ENCODE data around the gene KIF12.

The KIF12 gene

DNA sequence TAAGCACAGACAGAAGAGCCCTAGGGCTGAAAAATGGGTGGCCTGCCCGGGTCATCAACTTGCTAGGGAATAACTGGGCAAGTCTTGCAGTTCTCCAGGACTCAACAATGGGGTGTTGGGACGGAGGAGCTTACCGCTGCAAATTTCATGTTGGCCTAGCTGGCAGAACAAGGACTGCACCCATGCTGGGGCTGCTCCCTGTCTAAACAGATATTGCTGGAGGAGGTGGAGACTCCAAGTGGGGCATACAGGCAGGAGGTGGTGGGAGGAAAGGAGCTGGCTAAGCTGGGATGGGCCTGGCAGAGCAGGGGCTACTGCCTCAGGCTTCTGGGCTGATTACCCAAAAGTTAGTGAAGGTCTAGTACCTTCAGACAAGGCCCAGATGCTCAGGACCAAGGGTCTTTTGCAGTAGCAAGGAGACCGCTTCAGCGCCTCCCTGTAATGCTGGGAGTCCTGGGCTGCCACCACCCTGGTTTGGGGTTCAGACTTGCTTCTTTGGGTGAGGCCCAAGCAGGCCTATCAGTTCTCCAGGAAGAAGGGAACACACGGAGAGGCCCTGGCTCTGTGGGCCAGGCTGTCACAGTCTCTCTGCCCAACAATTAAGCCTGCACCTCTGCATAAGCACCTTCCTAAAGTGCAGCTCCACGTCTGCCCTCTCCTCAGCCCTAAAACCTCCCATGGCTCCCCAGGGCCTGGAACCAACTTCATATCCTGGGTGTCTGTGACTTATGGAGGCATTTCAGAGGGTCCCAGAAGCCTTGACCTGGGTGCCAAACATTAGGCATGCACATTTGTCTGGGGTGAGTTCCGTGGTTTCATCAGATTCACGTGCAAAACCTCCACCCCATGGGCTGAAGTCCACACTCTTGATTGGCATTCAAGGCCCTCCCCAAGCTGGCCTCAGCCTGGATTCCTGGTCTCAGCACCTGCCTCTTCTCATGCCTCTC is 24.2 kb upstream of the KIF12 start:
- no peak for DNase-seq

DNA sequence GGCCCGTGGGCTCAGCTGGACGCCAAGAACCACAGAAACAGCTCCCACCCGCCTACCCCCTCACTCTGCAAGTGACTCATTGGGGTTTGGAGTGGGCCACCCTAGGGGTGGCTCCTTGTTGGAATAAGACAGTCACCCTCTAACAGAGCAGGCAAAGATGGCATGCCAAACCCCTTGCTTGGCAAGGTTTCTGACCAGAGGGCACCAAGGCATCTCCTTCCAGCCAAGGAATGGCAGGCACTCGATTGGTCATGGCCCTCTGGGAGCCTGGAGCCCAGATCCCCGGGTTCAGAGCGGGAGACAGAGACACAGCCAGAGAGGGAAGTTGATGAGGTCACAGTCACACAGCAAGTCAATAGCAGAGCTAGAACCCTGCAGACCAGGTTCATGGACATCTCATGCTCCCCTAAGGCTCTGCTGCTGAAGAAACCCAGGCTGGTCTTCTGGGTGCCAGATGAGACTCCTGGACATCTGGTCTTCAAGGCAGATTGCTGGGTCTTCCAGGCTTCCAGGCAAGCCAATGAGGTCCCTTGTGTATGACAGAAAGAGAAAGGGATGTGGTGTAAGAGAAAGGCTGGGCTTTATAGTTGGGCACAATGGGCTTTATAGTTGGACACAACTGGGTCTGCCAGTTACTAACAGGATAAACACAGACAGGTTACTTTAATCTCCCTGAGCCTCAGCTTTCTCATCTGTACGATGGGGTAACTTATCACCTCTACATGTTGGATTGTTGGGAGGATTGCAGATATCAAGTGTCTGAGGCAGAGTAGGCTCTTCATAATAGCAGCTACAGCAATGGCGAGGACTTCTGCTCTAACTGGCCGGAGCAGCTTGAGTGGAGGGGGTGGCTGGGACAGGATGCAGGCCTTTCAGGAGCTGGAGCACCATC is 23.3 kb upstream of the KIF12 start:
- no peak for DNase-seq

DNA sequence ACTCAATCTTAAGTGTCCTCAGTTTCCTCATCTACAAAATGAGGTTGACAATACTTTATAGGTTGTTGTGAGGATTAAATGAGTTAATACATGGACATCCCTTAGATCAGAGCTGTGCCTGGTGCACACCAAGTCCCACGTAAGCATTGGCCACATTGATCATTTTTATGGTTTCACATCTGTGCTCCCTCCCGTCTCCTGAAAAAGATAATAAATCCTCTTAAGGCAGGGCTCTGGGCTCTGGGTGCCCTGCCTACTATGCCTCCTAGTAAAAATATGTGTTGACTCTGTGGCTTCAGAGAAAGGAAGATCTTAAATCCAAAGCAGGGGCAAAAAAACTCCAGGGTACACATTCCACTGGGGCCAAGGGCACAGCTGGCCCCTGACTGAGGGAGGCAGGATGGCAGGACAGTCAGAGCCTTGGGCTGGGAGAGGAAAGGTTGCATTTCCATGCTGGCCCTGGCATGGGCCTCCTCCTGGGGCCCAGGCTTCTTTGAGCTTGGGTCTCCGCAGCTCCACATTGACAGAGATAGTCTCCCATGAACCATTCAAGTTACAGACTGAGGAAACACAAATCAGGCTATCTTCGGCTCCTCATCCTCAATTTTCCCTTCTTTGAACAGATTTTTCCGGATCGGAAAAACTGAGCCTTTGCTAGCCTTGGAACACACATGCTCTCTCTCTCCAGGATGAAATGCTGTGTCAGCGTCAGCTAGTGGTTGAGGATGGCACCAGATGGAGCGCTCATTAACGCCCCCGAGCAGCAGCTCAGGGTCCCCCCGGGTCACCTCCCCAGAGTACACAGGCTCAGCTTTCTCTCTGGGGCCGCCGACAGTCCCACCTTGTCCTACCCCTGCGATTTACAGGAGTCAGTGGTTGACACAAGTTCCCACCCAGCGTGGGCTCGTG is 22.4 kb upstream of the KIF12 start:
- no peak for DNase-seq

DNA sequence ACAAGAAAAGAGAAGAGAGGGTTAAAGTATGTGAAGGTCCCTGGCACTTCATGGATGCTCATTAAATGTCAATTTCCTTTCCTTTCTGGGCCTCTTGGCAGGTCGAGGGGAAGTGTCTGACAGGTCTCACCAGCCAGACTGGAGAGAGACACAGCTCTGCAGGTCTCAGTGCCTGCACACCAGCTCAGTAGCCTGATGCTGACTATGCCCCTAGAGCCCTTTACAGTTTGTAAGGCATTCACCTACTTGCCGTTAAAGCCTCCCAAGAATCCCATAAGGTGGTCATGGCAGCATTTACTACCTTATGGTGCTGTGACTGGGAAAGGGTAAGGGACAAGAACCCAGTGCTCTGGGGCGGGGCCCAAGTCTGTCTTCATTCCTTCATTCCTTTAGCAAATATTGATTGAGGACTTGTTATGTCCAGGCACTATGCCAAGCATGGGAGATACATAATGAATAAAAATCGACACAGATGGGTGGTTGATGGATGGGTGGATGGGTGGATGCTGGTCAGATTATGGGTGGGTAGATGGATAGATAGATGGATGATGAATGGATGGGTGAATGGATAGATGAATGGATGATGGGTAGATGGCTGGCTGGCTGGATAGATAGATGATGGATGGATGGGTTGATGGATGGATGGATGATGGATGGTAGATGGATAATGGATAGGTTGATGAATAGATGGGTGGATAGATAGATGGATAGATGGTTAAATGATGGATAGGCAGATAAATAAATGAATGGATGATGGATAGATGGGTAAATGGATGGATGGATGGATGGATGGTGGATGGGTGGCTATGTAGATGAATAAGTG is 21.3 kb upstream of the KIF12 start:
- DNase-seq = no peak

DNA sequence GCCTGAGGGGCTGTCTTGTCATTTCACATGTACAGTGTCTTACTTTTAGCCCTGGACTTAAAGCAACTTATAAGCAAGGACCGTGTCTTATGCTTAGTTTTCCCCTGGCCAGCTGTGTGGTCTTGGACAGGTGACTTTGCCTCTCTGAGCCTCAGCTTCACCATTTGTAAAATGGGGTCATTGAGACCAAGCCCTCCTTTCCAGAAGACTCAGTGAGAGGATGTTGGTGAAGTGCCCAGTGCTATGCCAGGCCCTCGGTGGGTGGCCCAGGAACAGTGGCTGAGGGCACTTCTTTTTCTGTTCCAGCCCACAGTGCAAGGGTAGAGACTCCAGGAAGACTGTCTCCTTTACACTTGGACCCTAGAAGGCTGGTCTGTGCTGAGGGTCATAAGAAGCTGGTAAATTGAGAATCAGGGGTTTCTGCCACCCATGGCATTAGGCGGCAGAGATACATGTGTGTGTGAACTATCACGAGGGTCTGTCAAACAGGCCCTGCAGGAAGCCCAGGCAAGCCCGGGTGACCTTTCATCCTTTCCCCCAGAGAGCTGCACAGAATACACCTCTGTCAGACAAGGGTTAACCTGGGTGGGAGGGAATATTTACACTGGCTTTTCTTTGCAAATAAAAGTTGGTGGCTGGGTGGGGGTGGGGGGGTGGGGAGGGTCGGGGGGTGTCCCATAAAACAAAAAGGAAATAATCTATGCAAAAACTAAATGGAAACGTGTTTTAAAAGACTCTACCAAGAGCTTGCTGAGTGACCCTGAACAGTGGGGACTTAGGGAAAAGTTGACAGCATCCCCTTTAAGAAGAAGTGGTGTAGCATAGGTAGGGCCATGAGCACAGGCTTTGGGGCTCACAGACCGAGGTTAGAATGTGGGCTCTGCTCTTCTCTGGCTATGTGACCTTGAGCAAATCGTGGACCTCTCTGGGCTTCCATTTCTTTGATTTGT is 20.4 kb upstream of the KIF12 start:
- DNase-seq = no peak

DNA sequence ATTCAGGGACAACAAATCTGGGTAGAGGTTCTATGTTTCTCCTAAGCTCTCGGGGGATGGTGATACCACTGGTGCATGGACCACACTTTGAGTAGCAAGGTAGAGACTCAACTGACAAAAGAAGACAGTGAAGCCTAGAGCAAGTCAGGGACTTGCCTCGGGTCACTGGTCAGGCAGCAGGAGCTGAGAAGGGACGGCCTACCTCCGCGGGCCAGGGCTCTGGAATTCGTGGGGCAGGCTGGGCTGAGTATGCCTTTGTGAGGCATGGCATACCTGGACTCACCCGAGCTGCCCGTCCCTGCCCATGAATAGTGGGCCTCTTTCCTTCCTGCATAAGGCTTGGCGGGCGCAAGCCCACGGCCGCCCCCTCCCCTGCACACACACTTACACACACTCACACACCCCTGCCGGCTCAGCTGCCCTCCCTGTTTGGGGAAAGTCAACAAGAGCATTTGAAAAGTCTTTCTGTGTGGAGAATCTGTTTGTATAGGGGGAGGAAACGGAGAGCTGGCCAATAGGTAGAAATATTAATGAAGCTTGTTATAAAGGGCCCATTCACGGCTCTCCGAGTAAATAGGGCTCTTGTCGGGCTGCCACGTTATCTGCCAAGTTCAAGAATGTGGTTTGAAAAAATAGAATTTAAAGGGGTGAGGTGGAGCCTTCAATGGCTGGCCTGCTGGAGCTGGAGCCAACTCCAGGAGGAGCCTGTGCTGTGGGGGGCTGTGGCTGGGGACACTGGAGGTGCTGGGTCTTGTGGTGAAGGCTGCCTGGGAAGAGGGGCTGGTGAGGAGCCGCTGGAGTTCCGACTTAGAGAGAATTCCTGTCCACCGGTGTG is 19.1 kb upstream of the KIF12 start:
- no peak for DNase-seq

DNA sequence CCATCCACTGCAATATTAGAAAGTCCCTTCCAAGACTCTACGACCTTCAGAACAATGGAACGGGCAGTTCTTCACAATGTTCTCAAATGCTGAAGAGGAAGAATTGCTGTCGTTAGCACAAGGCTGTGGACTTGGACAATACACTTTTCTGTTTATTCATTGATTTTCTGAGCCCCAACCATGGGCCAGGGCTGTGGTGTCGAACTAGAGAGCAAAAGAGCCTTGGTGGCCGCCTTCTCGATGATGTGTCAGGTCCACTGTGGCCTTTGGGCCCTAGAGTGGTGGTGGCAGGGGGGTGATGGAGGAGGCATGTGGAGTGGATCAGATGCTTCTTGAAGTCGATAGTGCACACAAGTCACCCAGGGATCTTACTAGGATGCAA is 18.5 kb upstream of the KIF12 start:
- no peak for DNase-seq

DNA sequence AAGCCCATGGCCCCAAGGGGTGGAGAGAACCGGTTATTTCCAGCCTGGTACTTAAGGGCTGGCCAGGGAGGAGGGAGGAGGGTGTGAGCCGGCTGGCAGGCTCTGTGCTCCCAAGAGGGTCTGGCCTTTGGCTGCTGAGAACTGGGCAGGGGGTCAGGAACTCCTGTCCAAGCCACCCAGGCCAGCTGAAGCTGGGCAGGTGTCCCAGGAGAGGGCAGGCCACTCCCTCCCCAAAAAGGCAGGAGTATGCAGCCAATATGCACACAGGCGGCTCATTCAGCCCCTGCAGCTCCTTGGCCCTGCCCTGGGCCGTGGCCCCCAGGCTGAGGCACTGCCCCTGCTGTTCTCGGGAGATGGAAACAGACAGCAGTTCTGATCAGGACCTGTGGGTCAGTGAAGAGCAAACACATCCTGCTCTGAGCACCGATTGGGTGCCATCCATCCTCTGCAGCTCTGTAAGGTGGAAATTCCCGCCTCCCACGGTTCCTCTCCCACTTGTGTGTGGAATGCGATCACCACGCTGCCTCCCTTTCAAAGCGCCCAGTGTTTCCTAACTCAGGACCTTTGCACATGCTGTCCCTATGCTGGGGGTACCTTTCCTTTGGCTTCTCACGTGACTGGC is 17.1 kb upstream of the KIF12 start:
- no peak for DNase-seq

DNA sequence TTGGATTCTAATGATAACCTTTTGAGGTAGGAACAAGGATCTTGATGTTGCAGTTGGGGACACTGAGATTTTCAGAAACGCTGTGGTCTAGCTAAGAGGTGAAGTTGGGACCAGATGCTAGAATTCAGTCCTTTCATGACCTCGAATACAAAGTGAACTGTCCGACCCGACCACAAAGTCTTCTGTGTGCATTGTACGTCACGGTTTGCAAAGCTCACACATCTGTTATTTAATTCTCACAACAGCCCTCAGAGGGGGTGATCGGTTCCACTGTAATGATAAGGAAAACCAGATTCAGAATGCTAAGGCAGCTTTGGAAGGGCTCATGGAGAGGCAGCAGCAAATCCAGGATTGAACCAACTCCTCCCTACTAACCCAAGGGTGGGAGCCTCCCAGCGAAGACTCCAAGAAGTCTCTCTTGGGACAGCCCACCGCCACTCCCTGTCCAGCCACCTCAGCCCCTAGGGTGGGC is 16.6 kb upstream of the KIF12 start:
- no peak for DNase-seq

DNA sequence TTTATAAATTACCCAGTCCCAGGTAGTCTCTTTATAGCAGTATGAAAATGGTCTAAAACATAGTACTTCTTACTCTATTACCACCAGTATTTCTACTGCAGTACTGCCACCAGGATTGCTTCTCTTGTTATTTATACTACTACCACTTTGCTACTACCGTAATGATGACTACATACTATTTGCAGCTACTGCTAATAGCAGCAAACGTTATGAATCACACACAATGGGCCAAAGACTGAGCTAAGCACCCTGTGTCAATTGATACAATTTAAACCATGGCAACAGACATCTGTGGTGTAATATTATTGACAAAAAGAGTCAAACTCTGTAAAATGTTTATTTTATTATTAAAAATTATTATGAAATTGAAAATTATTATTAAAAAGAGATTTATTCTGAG is 15.3 kb upstream of the KIF12 start:
- peak; percentile 35 for DNase-seq

DNA sequence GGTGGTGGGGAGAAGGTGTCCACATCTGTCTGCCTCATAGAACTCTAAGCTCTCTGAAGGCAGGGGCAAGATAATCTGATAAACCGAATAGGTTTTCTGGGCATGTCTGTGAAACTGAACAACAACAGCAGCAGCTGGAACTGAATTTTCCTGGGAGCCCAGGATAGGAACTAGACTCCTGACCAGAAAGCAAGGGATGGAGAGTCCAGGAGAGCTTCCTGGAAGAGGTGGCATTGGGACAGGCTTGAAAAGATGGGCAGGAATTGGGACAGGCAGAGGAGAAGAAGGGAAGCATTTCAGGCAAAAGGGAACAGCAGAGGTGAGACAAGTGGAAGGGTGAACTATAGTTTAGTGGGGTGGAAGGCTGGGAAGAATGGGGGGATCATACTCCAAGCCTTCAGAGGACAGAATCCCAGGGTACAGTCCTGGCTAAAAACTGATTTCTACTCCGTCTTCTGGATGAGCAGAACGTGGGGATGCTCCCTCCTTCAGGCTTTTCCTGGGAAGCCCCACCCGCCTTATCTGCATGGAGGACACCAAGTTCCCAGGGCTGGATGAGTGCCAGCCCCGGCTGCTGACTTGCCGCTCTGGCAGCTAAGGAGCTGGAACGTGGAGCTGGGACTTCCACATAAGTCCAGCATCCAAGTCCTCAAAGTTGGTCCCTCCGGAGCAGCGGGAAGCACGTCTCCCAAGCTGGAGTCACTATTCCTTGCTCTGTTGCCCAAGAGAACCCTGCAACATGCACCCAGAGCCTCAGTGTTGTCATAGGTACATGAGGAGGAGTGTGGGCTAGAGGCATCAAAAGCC is 13.9 kb upstream of the KIF12 start:
- DNase-seq = peak; percentile 68

DNA sequence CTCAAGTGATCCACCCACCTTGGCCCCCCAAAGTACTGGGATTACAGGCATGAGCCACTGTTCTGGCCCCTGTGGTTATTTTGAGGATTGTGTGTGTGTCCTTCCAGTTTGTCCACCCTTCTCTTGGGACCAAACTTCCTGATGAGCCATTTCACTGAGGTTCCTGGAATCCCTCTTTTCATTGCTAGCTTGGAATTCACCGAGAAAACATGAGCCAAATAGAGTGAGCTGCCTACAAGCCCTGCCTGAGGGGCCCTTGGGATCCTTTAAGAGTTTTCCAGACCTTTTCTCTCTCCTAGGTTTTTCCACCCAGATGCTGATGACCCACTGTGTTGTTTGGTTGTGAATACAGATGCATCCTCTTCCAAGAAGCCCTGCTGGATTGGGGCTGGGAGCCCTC is 13.2 kb upstream of the KIF12 start:
- peak; percentile 58 for DNase-seq

DNA sequence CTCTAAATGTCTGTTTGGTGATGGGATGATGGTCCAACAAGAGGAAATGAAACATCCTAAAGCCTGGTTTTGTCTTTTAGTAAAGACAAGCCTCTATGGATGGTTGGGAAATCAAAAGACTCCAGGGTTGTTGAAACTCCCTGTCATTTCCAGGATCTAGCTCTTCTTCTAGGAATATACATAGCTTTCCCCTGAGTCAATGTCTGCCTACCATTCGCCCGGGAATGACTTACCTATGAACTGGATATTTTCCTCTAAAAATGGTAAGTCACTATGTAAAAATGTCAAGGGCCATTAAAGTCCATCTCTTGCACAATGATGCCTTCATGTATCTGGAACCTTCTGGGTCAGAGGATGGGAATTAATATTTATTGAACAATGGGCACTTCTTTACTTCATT is 11.1 kb upstream of the KIF12 start:
- peak; percentile 91 for DNase-seq

DNA sequence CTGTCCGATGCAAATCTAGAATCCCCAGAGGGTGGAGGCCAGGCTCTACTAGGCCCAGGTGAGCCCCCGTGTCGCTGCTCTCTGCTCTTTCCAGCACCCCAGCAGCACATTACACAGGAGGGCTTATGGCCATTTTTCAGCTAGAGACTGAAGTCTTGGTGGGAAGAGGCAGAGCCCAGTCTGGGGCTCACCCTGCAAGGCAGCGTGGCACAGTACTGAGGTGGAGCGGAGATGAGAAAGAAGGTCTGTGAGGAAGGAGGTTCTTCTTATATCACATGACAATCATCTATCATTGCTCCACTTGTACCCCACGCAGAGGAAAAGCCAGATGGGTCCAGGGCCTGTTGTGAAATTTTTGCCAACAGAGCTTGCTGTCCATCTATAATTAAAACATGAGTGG is 10.0 kb upstream of the KIF12 start:
- DNase-seq = peak; percentile 11

DNA sequence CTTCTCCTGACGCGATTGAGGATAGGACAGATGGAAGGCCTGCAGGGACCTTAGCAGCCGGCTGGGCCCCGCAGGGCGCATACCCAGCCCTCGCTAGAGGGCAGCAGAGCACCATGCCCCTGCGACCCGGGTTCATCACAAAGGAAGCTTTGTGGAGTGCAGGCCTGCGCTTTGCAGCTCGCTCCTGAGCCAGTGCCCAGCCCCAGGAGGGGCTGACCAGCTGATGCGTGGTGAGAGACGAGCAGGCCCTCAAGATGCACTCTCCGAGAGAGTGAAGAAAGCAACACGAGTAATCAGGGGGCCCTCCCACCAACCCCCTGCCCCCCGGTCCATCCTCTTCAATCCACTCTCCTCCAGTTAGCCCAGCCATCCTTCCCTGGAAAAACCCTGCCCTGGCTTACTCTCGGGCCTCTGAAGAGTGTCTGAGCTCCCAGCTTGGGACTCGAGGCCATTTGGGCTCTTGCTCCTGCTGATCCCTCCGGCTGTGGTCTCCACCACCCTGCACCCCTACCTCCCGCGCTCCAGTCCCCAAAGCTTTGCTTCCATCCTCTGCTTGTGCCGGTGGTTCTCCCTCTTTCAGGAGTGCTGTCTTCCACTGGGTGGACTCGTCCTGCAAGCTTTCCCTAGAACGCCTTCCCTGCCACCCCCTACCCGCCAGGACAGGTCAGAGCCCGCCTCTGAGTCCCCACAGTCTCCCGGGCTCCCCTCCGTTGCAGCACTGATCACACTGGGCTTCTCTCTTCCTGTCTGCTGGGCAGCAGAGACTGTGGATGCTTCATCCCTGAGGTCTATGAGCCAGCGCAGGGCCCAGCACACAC is 9.1 kb upstream of the KIF12 start:
- peak; percentile 77 for DNase-seq

DNA sequence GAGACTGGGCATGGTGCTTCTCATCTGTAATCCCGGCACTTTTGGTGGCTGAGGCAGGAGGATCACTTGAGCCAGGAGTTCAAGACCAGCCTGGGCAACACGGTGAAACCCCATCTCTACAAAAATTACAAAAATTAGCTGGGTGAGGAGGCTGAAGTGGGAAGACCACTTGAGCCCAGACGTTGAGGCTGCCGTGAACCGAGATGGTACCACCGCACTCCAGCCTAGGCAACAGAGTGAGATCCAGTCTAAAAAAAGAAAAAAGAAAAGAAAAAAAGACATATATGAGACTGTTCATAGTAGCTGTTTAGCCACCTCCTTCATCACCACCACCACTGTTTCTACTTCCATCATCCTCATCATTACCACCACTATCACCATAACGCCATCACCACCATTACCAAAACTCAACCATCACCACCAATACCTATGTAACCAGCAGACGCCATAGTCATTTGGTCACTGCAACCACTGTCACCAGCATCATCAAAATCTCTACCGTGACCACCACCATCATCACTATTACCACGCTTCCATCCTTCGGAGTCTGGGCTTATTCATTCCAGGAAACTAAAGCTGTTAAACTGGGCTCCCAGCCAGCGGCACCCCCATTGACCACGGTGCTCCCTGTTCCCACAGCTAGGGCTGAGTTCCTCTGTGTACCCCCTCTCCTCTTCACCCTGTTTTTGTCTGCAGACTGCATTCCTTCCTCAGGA is 8.4 kb upstream of the KIF12 start:
- no peak for DNase-seq

DNA sequence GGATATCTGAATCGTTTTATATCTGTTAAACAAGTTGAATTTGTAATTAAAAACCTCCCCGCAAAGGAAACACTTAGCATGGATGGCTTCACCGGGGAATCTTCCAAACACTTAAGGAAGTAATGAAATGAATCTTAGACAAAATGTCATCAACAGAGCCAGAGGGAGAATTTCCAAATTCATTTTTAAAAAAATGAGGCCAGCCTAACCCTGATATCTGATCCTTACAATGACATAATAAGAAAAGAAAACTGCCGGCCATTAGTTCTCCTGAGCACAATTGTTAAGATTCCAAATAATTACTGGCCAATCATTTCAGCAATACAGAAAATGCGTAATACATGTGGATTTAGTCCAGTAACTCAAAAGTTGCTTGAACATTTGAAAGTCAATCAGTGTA is 6.1 kb upstream of the KIF12 start:
- DNase-seq = no peak
